ENCODE measurements around the gene GRB7. TPM values are rescaled to one million over a fixed set of nuclear protein-coding genes. Genes with fewer than 3 reads are reported as not detected.

GRB7 gene
- total RNA-seq, 2 donors from 2014 or later, result 25.4 to 39.9 TPM

GRCh38 chr17:39704821-39705551 lies 32.8 kb upstream of the GRB7 start:
- Histone ChIP-seq H3K36me3 (replicated peaks in 1 of 2; ENCODE audit: insufficient read depth in 1 of 2, low read depth in 2 of 2) (no peaks in the 10 kb centered on the region), H3K9me3 (no peaks in the 10 kb centered on the region), H3K4me3 (no peak overlapping the region), H3K4me1 (peaks cover 76% of the 10 kb centered on the region), H3K27ac (peak overlapping the region; percentile 95 to 99 (median 97)), H3K27me3 (no peaks in the 10 kb centered on the region)
- TF ChIP-seq POLR2A (IDR thresholded peaks at IDR 0.05), result no peak
- peak in 4 of 7 experiments; percentile 43 to 58 (median 51) for TF ChIP-seq CTCF (IDR thresholded peaks at IDR 0.05)
- WGBS, 2 donors, result 34 to 50% methylated on average over 8 to 11 of the region's 11 CpGs
- DNase-seq (peak in 3 of 4 donors; percentile 31 to 54 (median 43)), ATAC-seq (no peak)
- intact Hi-C loops (cut with DNase I), result no loop called here

- H3K27ac ChIP-seq, result peak overlapping the region; percentile 95 to 99 (median 97)
- TF ChIP-seq POLR2A (IDR thresholded peaks at IDR 0.05) (peak; percentile 30 to 68 (median 61)), CTCF (IDR thresholded peaks at IDR 0.05) (peak in 4 of 7 experiments; percentile 47 to 69 (median 50))
- H3K4me3 ChIP-seq, result no peak overlapping the region
- peaks cover 76% of the 10 kb centered on the region for H3K4me1 ChIP-seq
- ATAC-seq, result peak; percentile 92
- intact Hi-C loops (cut with DNase I), result no loop called here
- DNase-seq, result peak; percentile 89 to 96 (median 94)
- H3K36me3 ChIP-seq (replicated peaks in 1 of 2; ENCODE audit: insufficient read depth in 1 of 2, low read depth in 2 of 2), result no peaks in the 10 kb centered on the region
- no peaks in the 10 kb centered on the region for H3K27me3 ChIP-seq
- WGBS, 2 donors, result 0 to 34% methylated on average over 2 to 12 of the region's 12 CpGs
- no peaks in the 10 kb centered on the region for H3K9me3 ChIP-seq
Measured at GRCh38 chr17:39705786-39706348, 31.9 kb upstream of the GRB7 start.

GRCh38 chr17:39706383-39706782 lies 31.4 kb upstream of the GRB7 start:
- no peaks in the 10 kb centered on the region for H3K36me3 ChIP-seq (replicated peaks in 1 of 2; ENCODE audit: insufficient read depth in 1 of 2, low read depth in 2 of 2)
- no peaks in the 10 kb centered on the region for H3K9me3 ChIP-seq
- peak; percentile 8 for ATAC-seq
- peak overlapping the region; percentile 95 to 99 (median 97) for H3K27ac ChIP-seq
- no peak for TF ChIP-seq POLR2A (IDR thresholded peaks at IDR 0.05)
- TF ChIP-seq CTCF (IDR thresholded peaks at IDR 0.05), result no peak
- intact Hi-C loops (cut with DNase I), result no loop called here
- 41 to 57% methylated on average over 7 to 8 of the region's 8 CpGs for WGBS, 2 donors
- peaks cover 71% of the 10 kb centered on the region for H3K4me1 ChIP-seq
- peak in 2 of 4 donors; percentile 39 for DNase-seq
- no peak overlapping the region for H3K4me3 ChIP-seq
- no peaks in the 10 kb centered on the region for H3K27me3 ChIP-seq

DNA sequence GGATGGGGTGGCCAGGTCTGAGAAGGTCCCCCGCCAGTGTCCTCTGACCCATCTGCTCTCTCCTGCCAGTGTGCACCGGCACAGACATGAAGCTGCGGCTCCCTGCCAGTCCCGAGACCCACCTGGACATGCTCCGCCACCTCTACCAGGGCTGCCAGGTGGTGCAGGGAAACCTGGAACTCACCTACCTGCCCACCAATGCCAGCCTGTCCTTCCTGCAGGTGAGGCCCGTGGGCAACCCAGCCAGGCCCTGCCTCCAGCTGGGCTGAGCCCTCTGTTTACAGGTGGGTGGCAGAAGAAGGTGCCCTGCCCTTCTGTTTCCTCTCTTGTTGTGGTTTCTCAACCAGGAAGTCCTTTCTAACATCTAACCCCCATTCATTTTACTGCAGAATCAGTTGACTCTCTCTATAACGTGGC lies 30.8 kb upstream of the GRB7 start:
- ATAC-seq (no peak), DNase-seq (no peak)
- intact Hi-C loops (cut with DNase I), result no loop called here
- H3K27me3 ChIP-seq, result no peaks in the 10 kb centered on the region
- peak overlapping the region; percentile 95 to 99 (median 97) for H3K27ac ChIP-seq
- no peaks in the 10 kb centered on the region for H3K9me3 ChIP-seq
- 56 to 80% methylated on average over 3 to 7 of the region's 7 CpGs for WGBS, 2 donors
- peaks cover 0 to 2% of the 10 kb centered on the region in 2 donors for H3K36me3 ChIP-seq (replicated peaks in 1 of 2; ENCODE audit: insufficient read depth in 1 of 2, low read depth in 2 of 2)
- no peak for TF ChIP-seq CTCF (IDR thresholded peaks at IDR 0.05)
- TF ChIP-seq POLR2A (IDR thresholded peaks at IDR 0.05), result no peak
- H3K4me1 ChIP-seq, result peaks cover 65% of the 10 kb centered on the region
- no peak overlapping the region for H3K4me3 ChIP-seq
